ENCODE results near the gene TRPM2. TPM values are rescaled to one million over a fixed set of nuclear protein-coding genes. Genes with fewer than 3 reads are reported as not detected.

The TRPM2 gene
- total RNA-seq, 1 experiment from 2014 or later = 0.26 TPM

DNA sequence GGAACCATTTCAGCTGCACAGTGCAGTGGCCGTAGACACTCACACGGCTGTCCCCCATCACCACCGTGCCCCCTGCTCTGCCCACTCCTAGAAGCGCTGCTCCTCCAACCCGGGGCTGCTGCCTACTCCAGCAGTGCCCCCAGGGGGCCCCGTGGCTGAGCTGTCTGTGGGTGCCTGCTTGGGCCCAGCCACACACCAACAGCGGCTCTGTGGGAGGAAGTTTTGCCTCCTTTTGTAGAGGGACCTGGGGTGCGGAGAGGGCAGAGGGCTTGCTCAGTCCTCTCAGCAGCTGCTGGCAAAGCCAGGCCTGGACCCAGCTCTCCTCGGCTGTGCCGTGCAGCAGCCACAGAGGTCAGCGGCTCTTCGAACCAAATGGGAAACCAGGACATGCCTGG lies 90.5 kb downstream of the TRPM2 start:
- intact Hi-C loops (cut with micrococcal nuclease; ENCODE audit: unreplicated experiment) (no loop called here), in situ Hi-C loops (cut with HindIII; ENCODE audit: low pct_unique_long_range_greater_than_20kb, low sequenced_read_pairs) (no loop called here)
- BruUV-seq (replicated peaks) = no TSS peak
- Histone ChIP-seq H3K4me1 (ENCODE audit: control insufficient read depth, insufficient read depth, low read length) (no peaks in the 10 kb centered on the region), H3K4me3 (ENCODE audit: low read depth in 2 of 2, low read length in 2 of 2) (no peak overlapping the region), H3K27ac (ENCODE audit: low read length) (no peak overlapping the region), H3K27me3 (ENCODE audit: control insufficient read depth, insufficient read depth, low read length) (no peaks in the 10 kb centered on the region), H3K36me3 (ENCODE audit: control insufficient read depth, insufficient read depth, low read length) (no peaks in the 10 kb centered on the region), H3K9me3 (ENCODE audit: control insufficient read depth, insufficient read depth, low read depth, low read length) (no peaks in the 10 kb centered on the region)
- ATAC-seq (no peak), DNase-seq (ENCODE audit: low read depth, low spot score) (no peak)
- ChIA-PET POLR2A (no interaction called here), CTCF (no interaction called here)
- TF ChIP-seq, protein P1, sequence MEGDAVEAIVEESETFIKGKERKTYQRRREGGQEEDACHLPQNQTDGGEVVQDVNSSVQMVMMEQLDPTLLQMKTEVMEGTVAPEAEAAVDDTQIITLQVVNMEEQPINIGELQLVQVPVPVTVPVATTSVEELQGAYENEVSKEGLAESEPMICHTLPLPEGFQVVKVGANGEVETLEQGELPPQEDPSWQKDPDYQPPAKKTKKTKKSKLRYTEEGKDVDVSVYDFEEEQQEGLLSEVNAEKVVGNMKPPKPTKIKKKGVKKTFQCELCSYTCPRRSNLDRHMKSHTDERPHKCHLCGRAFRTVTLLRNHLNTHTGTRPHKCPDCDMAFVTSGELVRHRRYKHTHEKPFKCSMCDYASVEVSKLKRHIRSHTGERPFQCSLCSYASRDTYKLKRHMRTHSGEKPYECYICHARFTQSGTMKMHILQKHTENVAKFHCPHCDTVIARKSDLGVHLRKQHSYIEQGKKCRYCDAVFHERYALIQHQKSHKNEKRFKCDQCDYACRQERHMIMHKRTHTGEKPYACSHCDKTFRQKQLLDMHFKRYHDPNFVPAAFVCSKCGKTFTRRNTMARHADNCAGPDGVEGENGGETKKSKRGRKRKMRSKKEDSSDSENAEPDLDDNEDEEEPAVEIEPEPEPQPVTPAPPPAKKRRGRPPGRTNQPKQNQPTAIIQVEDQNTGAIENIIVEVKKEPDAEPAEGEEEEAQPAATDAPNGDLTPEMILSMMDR (IDR thresholded peaks at IDR 0.05) = no peak
- TF ChIP-seq, protein P2, sequence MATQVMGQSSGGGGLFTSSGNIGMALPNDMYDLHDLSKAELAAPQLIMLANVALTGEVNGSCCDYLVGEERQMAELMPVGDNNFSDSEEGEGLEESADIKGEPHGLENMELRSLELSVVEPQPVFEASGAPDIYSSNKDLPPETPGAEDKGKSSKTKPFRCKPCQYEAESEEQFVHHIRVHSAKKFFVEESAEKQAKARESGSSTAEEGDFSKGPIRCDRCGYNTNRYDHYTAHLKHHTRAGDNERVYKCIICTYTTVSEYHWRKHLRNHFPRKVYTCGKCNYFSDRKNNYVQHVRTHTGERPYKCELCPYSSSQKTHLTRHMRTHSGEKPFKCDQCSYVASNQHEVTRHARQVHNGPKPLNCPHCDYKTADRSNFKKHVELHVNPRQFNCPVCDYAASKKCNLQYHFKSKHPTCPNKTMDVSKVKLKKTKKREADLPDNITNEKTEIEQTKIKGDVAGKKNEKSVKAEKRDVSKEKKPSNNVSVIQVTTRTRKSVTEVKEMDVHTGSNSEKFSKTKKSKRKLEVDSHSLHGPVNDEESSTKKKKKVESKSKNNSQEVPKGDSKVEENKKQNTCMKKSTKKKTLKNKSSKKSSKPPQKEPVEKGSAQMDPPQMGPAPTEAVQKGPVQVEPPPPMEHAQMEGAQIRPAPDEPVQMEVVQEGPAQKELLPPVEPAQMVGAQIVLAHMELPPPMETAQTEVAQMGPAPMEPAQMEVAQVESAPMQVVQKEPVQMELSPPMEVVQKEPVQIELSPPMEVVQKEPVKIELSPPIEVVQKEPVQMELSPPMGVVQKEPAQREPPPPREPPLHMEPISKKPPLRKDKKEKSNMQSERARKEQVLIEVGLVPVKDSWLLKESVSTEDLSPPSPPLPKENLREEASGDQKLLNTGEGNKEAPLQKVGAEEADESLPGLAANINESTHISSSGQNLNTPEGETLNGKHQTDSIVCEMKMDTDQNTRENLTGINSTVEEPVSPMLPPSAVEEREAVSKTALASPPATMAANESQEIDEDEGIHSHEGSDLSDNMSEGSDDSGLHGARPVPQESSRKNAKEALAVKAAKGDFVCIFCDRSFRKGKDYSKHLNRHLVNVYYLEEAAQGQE (IDR thresholded peaks at IDR 0.05; ENCODE audit: insufficient read depth in 1 of 2, low read depth in 2 of 2, low read length in 1 of 2) = no peak
- TF ChIP-seq SIN3A (IDR thresholded peaks at IDR 0.05; ENCODE audit: borderline replicate concordance, insufficient read depth, low read depth, low read length) (no peak), POLR2AphosphoS5 (IDR thresholded peaks at IDR 0.05; ENCODE audit: low read depth, low read length) (no peak), TCF7L2 (IDR thresholded peaks at IDR 0.05; ENCODE audit: low read depth, low read length) (no peak)

DNA sequence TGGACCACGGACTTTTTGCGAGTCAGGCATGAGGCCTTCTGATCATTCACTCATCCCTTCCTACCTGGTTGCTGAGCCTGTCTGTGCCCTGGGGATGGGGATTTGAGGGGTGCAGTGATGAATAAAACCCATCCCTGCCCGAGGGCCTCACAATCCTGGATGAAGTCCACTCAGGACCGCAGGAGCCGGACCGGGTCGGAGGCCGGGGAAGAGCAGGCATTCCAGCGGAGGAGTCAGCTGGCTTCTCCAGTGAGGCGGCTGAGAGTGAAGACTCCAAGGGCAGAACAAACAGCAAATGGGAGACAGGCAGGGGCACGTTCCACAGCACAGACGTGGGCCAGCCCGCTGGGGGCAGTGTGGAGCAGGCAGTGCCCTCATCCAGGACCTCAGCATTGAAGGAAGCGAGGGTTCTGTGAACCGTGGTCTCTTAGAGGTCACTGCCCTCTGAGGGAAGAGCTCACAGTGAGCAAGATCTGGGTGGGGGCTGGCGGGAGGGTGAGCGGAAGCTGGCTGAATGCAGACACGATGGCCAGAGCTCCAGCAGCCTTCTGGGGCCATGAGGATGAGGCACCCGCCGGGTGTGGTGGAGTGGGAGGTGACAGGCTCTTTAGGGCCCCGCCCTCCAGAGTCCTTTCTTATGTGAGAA lies 91.0 kb downstream of the TRPM2 start:
- DNase-seq (ENCODE audit: low read depth, low spot score) (no peak), ATAC-seq (0 out of 2 replicates have a peak, but pooled peaks have one; percentile 46)
- Histone ChIP-seq H3K27me3 (ENCODE audit: control insufficient read depth, insufficient read depth, low read length) (no peaks in the 10 kb centered on the region), H3K27ac (ENCODE audit: low read length) (no peak overlapping the region), H3K4me1 (ENCODE audit: control insufficient read depth, insufficient read depth, low read length) (no peaks in the 10 kb centered on the region), H3K36me3 (ENCODE audit: control insufficient read depth, insufficient read depth, low read length) (no peaks in the 10 kb centered on the region), H3K4me3 (ENCODE audit: low read depth in 2 of 2, low read length in 2 of 2) (no peak overlapping the region), H3K9me3 (ENCODE audit: control insufficient read depth, insufficient read depth, low read depth, low read length) (no peaks in the 10 kb centered on the region)
- CTCF ChIA-PET = interaction anchor here (0.6 kb wide), 1 partner anchor 150 kb away, joined by 3 read pairs; no protein-coding TSS in a partner anchor
- no TSS peak for BruUV-seq (replicated peaks)
- in situ Hi-C loops (cut with HindIII; ENCODE audit: low pct_unique_long_range_greater_than_20kb, low sequenced_read_pairs) = no loop called here
- POLR2A ChIA-PET = no interaction called here
- intact Hi-C loops (cut with micrococcal nuclease; ENCODE audit: unreplicated experiment) = no loop called here
- no peak for TF ChIP-seq SIN3A (IDR thresholded peaks at IDR 0.05; ENCODE audit: borderline replicate concordance, insufficient read depth, low read depth, low read length)
- TF ChIP-seq TCF7L2 (IDR thresholded peaks at IDR 0.05; ENCODE audit: low read depth, low read length) = no peak
- TF ChIP-seq, protein P1 (IDR thresholded peaks at IDR 0.05) = peak; percentile 52; the same call in 1 of the 2 replicates
- TF ChIP-seq POLR2AphosphoS5 (IDR thresholded peaks at IDR 0.05; ENCODE audit: low read depth, low read length) = no peak
- TF ChIP-seq, protein P2 (IDR thresholded peaks at IDR 0.05; ENCODE audit: insufficient read depth in 1 of 2, low read depth in 2 of 2, low read length in 1 of 2) = no peak
